Mucosa of stomach (tissue), 1 donor: Measurements from ENCODE around the gene AP1M2.

ENCODE experiments used
- H3K27me3 ChIP-seq: one replicate; pipeline ENCODE4 v1.7.0; 2013; ENCODE audit warnings: mild to moderate bottlenecking, low read length; ENCODE audit not compliant: control insufficient read depth, insufficient read depth
- H3K36me3 ChIP-seq: one replicate; pipeline ENCODE4 v1.7.0; 2013; ENCODE audit warnings: low read length; ENCODE audit not compliant: control insufficient read depth, insufficient read depth
- H3K4me1 ChIP-seq: one replicate; pipeline ENCODE4 v1.7.0; 2013; ENCODE audit warnings: mild to moderate bottlenecking, low read length; ENCODE audit not compliant: control insufficient read depth, insufficient read depth
- H3K4me3 ChIP-seq: one replicate; pipeline ENCODE4 v1.7.0; 2013; ENCODE audit warnings: low read length
- H3K9ac ChIP-seq: one replicate; pipeline ENCODE4 v1.7.0; 2013; ENCODE audit warnings: mild to moderate bottlenecking, low read length, moderate library complexity
- H3K9me3 ChIP-seq: one replicate; pipeline ENCODE4 v1.7.0; 2013; ENCODE audit warnings: mild to moderate bottlenecking, low read length, moderate library complexity; ENCODE audit not compliant: control insufficient read depth
- donor health status: Pancreatic carcinoma.

AP1M2 gene

DNA sequence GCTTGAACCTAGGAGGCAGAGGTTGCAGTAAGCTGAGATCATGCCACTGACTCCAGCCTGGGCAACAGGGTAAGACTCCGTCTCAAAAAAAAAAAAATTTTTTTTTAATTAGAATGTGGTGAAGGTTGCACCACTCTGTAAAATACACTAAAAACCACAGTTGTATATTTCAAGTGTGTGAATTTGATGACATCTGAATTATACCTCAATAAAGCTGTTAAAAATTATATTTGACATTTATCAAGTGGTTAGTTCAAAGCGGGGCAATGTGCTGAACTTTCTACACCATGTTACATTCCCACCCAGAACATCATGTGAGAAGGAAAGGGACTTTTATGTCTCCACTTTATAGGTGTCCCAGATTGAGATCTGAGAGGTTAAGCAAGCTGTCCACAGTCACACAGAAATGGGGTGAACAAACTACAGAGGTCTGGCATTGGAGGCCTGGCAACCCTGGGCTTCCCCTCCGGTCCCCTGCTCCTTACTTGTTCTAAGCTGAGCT lies 63.9 kb downstream of the AP1M2 start:
- Histone ChIP-seq H3K27me3 (peaks cover 33% of the 10 kb centered on the region), H3K36me3 (no peaks in the 10 kb centered on the region), H3K4me3 (no peak overlapping the region), H3K9ac (no peak overlapping the region), H3K9me3 (no peaks in the 10 kb centered on the region), H3K4me1 (peaks cover 2% of the 10 kb centered on the region)
